Tibial nerve (tissue), 4 donors: ENCODE data around the gene DKK3.

Source experiments
- EP300 ChIP-seq, 2 donors: sonication (generic); formaldehyde crosslinking; IDR thresholded peaks; one replicate each; pipeline ENCODE4 v1.6.1; 2017; ENCODE audit warnings: antibody characterized with exemption in 2 of 2, mild to moderate bottlenecking in 1 of 2
- TF ChIP-seq, protein P1 (sequence below), 5 experiments: fragments of 200-600 bp in 3 of 5; fragments of 450-650 bp in 2 of 5; sonication (generic) in 3 of 5; IDR thresholded peaks; one replicate each; pipeline ENCODE4 v1.5.1; 2016 to 2019; ENCODE audit warnings: antibody characterized with exemption in 5 of 5, mild to moderate bottlenecking in 3 of 5, moderate library complexity in 2 of 5

DNA sequence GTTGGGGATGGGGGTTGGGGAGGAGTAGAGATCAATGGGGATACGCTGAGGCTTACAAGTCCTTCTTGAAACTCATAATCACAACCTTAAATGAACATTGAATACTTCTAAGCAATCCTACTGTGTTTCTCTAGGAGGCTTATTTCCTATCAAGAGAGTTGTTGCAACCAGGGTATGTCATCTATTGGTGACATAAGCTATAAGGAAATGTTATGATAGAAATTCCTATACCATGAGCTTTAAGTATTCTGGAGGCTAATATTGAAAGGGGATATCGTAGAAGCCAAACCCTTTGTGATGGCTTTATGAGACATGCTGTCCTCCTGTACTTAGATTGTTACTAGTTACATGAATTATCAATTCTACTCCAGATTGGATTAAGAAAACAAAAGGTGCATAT is 72.9 kb downstream of the DKK3 start:
- TF ChIP-seq, protein P1, sequence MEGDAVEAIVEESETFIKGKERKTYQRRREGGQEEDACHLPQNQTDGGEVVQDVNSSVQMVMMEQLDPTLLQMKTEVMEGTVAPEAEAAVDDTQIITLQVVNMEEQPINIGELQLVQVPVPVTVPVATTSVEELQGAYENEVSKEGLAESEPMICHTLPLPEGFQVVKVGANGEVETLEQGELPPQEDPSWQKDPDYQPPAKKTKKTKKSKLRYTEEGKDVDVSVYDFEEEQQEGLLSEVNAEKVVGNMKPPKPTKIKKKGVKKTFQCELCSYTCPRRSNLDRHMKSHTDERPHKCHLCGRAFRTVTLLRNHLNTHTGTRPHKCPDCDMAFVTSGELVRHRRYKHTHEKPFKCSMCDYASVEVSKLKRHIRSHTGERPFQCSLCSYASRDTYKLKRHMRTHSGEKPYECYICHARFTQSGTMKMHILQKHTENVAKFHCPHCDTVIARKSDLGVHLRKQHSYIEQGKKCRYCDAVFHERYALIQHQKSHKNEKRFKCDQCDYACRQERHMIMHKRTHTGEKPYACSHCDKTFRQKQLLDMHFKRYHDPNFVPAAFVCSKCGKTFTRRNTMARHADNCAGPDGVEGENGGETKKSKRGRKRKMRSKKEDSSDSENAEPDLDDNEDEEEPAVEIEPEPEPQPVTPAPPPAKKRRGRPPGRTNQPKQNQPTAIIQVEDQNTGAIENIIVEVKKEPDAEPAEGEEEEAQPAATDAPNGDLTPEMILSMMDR (IDR thresholded peaks at IDR 0.05), result no peak
- TF ChIP-seq EP300 (IDR thresholded peaks at IDR 0.05), result no peak
